ENCODE data around the gene NBPF9.
"Not testable (repeated sequence)": the region's sequence is repeated elsewhere in the genome, so short reads cannot be mapped to it uniquely, and the experiment has no call there.

- not testable (repeated sequence) for TF ChIP-seq FOXM1 (IDR thresholded peaks at IDR 0.05; ENCODE audit: borderline replicate concordance); TARDBP (IDR thresholded peaks at IDR 0.05); SUZ12 (IDR thresholded peaks at IDR 0.05); ZNF384 (IDR thresholded peaks at IDR 0.05); L3MBTL2 (conservative IDR thresholded peaks at IDR 0.05); BHLHE40 (IDR thresholded peaks at IDR 0.05; ENCODE audit: borderline replicate concordance); FOXK2 (IDR thresholded peaks at IDR 0.05); SP1 (IDR thresholded peaks at IDR 0.05); PKNOX1 (IDR thresholded peaks at IDR 0.05); CTBP1 (IDR thresholded peaks at IDR 0.05; ENCODE audit: borderline replicate concordance); NFRKB (IDR thresholded peaks at IDR 0.05)
Observed at GRCh38 chr1:149075505-149076127, 27.7 kb downstream of the NBPF9 start.
